GM12874 (cell line): ENCODE results near the gene SHISAL1.

ENCODE experiments used
- TF ChIP-seq, protein P1 (sequence below): IDR thresholded peaks from 2 replicates; pipeline ENCODE4 v1.5.1; 2011; ENCODE audit warnings: low read depth, mild to moderate bottlenecking, control low read depth, low read length, moderate library complexity; ENCODE audit not compliant: insufficient read depth

SHISAL1 gene

GRCh38 chr22:44351037-44351436 lies 38.3 kb upstream of the SHISAL1 start:
- TF ChIP-seq, protein P1, sequence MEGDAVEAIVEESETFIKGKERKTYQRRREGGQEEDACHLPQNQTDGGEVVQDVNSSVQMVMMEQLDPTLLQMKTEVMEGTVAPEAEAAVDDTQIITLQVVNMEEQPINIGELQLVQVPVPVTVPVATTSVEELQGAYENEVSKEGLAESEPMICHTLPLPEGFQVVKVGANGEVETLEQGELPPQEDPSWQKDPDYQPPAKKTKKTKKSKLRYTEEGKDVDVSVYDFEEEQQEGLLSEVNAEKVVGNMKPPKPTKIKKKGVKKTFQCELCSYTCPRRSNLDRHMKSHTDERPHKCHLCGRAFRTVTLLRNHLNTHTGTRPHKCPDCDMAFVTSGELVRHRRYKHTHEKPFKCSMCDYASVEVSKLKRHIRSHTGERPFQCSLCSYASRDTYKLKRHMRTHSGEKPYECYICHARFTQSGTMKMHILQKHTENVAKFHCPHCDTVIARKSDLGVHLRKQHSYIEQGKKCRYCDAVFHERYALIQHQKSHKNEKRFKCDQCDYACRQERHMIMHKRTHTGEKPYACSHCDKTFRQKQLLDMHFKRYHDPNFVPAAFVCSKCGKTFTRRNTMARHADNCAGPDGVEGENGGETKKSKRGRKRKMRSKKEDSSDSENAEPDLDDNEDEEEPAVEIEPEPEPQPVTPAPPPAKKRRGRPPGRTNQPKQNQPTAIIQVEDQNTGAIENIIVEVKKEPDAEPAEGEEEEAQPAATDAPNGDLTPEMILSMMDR: no peak

- TF ChIP-seq, protein P1: no peak
Measured at GRCh38 chr22:44349594-44349993, 36.8 kb upstream of the SHISAL1 start.

DNA sequence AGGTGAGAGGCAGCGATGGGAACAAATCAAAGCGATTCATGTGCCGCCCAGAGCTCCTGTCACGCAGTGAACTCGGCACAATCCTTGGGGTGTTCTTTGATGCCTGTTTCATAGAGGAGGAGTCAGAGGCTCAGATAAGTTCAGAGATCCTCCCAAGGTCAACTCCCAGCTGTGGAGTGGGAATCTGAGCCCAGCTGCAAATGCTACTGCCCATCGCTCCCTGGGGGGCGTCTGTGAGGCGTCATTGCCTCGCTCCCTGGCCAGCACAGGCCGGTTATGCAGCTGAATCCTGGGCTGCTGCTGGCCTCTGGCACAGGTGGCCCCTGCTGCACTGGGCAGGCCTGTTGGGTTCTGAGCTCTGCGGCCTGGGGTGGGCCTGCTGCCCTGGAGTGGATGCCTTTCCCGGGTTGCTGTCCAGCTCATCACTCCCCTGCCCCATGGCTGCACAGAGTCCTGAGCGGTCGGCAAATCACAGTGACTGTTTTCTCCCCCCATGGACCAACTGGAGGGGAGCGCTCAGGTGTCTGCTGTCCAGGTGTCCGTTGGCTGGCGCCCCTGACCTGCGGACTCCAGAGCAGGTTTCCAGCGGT lies 36.3 kb upstream of the SHISAL1 start:
- TF ChIP-seq, protein P1: no peak

DNA sequence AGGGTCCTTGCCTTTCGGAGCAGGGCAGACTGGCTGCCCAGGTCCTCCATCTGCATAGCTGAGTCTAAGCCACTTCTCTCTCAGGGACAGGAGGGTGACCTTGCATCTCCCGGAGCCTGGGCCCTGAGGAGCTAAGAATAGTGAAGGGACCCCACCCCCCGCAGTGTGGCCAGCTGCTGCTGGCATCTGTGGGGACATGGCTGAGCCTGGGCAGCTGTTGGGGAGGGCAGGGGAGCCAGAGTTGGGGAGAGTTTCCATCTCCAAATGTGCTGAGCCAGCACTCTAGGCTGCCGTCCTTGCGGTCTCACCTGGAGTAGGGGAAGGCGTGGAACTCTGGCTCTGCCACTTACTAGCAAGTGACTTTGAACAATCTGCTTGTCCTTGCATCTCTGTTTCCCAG lies 34.8 kb upstream of the SHISAL1 start:
- TF ChIP-seq, protein P1: no peak

DNA sequence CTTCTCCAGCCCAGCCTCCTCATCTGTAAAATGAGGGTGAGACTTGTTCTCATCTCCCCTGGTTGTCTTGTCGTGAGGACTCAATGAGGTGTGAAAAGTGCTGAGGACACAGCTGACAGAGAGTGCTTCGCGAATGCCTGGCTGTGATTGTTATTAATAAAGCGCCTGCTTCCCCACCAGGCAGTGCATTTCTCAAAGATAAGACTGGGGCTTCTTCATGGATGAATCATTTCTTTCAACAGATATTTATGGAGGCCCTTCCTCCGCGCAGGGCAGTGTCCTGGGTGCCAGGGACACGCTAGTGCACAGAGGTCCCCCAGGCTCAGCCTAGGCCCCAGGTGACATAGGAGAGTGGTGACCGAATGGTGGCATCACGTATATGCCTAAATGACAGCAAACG lies 34.3 kb upstream of the SHISAL1 start:
- TF ChIP-seq, protein P1: no peak

DNA sequence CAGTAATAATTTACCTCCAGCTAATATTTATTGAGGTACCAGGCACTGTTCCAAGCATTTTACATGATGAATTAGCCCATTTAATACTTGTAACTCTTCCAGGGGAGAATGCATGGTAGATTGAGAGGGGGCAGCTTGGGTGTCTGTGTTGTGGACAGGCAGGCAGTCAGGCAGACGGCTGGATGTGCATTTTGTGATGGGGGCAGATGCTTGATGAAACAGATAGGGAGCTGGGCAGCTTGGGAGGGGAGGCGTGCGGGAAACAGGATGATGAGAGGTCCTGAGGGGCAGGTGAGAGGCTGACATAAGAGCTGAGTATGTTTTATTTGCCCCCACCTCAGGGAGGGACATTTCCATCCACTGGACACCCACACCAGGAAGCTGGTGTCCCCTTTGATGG lies 33.1 kb upstream of the SHISAL1 start:
- TF ChIP-seq, protein P1: no peak

- TF ChIP-seq, protein P1: no peak
Measured at GRCh38 chr22:44344407-44344806, 31.7 kb upstream of the SHISAL1 start.
